Colon (tissue), 2 donors: ENCODE measurements around the gene PLCD1.
"Not testable (repeated sequence)": the region's sequence is repeated elsewhere in the genome, so short reads cannot be mapped to it uniquely, and the experiment has no call there.

Source experiments
- FAIRE-seq: peaks from 2 replicates; lab custom pipeline; 2012; peaks lifted over from hg19 to GRCh38; lab: Jason Lieb, UNC
- donor health status: control.
- donor health status: control.

The PLCD1 gene

GRCh38 chr3:37986479-37987314 lies 42.7 kb downstream of the PLCD1 start:
- FAIRE-seq, result no peak

- FAIRE-seq, result no peak
Measured at GRCh38 chr3:37985637-37986320, 43.7 kb downstream of the PLCD1 start.

- FAIRE-seq, result no peak
Measured at GRCh38 chr3:37984596-37984995, 44.8 kb downstream of the PLCD1 start.

GRCh38 chr3:37984051-37984450 lies 45.4 kb downstream of the PLCD1 start:
- no peak for FAIRE-seq

GRCh38 chr3:37982331-37982730 lies 47.1 kb downstream of the PLCD1 start:
- FAIRE-seq, result no peak

- FAIRE-seq, result no peak
Measured at GRCh38 chr3:37981348-37981664, 48.1 kb downstream of the PLCD1 start.

GRCh38 chr3:37980462-37981347 lies 48.7 kb downstream of the PLCD1 start:
- FAIRE-seq, result no peak

GRCh38 chr3:37979541-37980461 lies 49.6 kb downstream of the PLCD1 start:
- no peak for FAIRE-seq

- FAIRE-seq, result no peak
Measured at GRCh38 chr3:37974121-37975083, 55.0 kb downstream of the PLCD1 start.

- FAIRE-seq, result no peak
Measured at GRCh38 chr3:37973246-37974054, 56.0 kb downstream of the PLCD1 start.

- FAIRE-seq, result not testable (repeated sequence)
Measured at GRCh38 chr3:37972056-37972455, 57.4 kb downstream of the PLCD1 start.

GRCh38 chr3:37971467-37971866 lies 58.0 kb downstream of the PLCD1 start:
- no peak for FAIRE-seq

- no peak for FAIRE-seq
Measured at GRCh38 chr3:37970802-37971201, 58.6 kb downstream of the PLCD1 start.

- FAIRE-seq, result no peak
Measured at GRCh38 chr3:37969596-37970100, 59.8 kb downstream of the PLCD1 start.

GRCh38 chr3:37968813-37969595 lies 60.4 kb downstream of the PLCD1 start:
- no peak for FAIRE-seq

GRCh38 chr3:37968199-37968598 lies 61.2 kb downstream of the PLCD1 start:
- no peak for FAIRE-seq

- no peak for FAIRE-seq
Measured at GRCh38 chr3:37967260-37967881, 62.1 kb downstream of the PLCD1 start.

- FAIRE-seq, result no peak
Measured at GRCh38 chr3:37964716-37965115, 64.7 kb downstream of the PLCD1 start.
